Neural crest cell (in vitro differentiated cells): ENCODE measurements around the gene GIPC3. TPM values are rescaled to one million over a fixed set of nuclear protein-coding genes. Genes with fewer than 3 reads are reported as not detected.

Experiments
- DNase-seq: peaks from one replicate; pipeline ENCODE4 v3.0.0; 2021; ENCODE audit warnings: low read depth, mixed read lengths, low spot score
- H3K27ac Mint-ChIP-seq: one replicate; pipeline ENCODE4 v1.8.0; 2021; ENCODE audit warnings: mild to moderate bottlenecking, mixed read lengths; ENCODE audit not compliant: unreplicated experiment
- H3K27me3 Mint-ChIP-seq: 2 replicates; pipeline ENCODE4 v1.8.0; 2021; ENCODE audit warnings: low read depth, mild to moderate bottlenecking, mixed read lengths
- H3K36me3 Mint-ChIP-seq: 2 replicates; pipeline ENCODE4 v1.8.0; 2021; ENCODE audit warnings: low read depth, mild to moderate bottlenecking, mixed read lengths
- H3K4me1 Mint-ChIP-seq: 2 replicates; pipeline ENCODE4 v1.8.0; 2021; ENCODE audit warnings: mixed read lengths
- H3K4me3 Mint-ChIP-seq: one replicate; pipeline ENCODE4 v1.8.0; 2021; ENCODE audit warnings: mild to moderate bottlenecking, mixed read lengths
- H3K9me3 Mint-ChIP-seq: 2 replicates; pipeline ENCODE4 v1.8.0; 2021; ENCODE audit warnings: mixed read lengths
- CTCF ChIP-seq: fragments of 200-600 bp; sonication (generic); conservative IDR thresholded peaks from 2 replicates; pipeline ENCODE4 v1.5.0; 2021; ENCODE audit warnings: antibody characterized with exemption, mild to moderate bottlenecking
- total RNA-seq: library from RNA; stranded (reverse); gene quantifications from 2 replicates; pipeline ENCODE4 v1.2.1, GENCODE V29; 2021

Gene GIPC3
- total RNA-seq, 1 donor from 2014 or later: 0.19 TPM

DNA sequence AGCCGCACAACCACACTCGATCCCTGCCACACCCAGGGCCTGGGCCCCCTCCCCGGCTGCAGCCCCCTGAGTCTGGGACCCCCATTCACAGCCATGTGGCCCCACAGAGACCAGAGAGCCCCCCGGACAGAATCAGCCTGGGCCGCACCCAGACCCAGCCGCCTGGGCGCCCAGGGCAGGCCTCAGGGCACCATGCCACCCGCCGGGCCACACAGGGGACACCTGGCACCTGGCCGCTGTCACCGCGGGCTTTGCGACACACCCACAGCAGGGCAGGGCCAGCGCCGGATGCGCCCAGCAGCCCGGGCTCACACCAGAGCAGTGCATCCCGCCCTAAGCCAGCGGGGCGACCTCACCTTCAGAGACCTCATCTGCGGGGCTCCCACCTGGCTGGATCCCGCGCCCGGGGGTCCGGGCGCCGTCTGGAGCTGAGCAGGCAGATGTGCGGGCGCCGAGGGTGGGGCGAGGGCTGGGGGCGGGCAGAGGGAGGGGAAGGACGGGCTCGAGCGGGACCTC lies 21.0 kb downstream of the GIPC3 start:
- Mint-ChIP-seq H3K27ac (no peak overlapping the region), H3K4me3 (no peak overlapping the region), H3K9me3 (no peaks in the 10 kb centered on the region), H3K4me1 (peaks cover 8% of the 10 kb centered on the region), H3K27me3 (peaks cover 15% of the 10 kb centered on the region), H3K36me3 (no peaks in the 10 kb centered on the region)
- no peak for DNase-seq
- no peak for TF ChIP-seq CTCF

DNA sequence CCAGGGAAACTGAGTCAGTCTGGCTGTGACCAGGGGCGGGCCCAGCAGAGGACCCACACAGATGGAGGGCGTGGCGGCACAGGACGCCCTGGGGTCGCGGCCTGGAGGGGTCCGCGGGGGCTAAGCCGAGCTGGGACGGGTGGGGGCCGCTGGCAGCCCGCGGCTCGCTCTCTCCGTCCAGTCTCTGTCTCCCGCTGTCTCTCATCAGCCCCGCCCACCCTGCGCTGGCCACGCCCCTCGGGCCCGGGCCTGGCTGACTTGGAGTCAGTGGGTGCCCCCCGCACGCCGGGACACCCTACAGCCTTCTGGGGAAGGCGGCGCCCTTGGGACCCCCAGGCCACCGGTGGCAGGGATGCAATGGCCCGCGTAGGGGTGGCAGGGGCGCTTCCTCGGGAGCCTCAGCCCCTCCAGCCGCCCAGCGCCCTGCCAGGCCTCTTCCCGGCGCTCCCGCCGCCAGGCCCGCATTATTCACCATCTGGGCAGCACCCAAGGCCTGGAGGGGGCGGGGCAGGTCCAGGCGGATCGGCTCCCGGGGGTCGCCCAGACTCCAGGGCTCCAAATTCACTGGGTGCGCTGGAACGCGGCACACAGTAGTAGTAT lies 21.5 kb downstream of the GIPC3 start, which contains the start of gene TBXA2R:
Gene TBXA2R, minus strand, starts transcription at position 186 of the 600 bp plus-strand sequence. CDS start 6,241 bp downstream, outside the sequence.
- no peak for DNase-seq
- no peak within 1 kb of the TSS for H3K27ac Mint-ChIP-seq
- H3K9me3 Mint-ChIP-seq: no peaks in the 10 kb centered on the region
- peaks cover 15% of the 10 kb centered on the region for H3K27me3 Mint-ChIP-seq
- H3K4me1 Mint-ChIP-seq: peaks cover 8% of the 10 kb centered on the region
- no peak within 1 kb of the TSS for H3K4me3 Mint-ChIP-seq
- no peaks in the 10 kb centered on the region for H3K36me3 Mint-ChIP-seq
- no peak for TF ChIP-seq CTCF

DNA sequence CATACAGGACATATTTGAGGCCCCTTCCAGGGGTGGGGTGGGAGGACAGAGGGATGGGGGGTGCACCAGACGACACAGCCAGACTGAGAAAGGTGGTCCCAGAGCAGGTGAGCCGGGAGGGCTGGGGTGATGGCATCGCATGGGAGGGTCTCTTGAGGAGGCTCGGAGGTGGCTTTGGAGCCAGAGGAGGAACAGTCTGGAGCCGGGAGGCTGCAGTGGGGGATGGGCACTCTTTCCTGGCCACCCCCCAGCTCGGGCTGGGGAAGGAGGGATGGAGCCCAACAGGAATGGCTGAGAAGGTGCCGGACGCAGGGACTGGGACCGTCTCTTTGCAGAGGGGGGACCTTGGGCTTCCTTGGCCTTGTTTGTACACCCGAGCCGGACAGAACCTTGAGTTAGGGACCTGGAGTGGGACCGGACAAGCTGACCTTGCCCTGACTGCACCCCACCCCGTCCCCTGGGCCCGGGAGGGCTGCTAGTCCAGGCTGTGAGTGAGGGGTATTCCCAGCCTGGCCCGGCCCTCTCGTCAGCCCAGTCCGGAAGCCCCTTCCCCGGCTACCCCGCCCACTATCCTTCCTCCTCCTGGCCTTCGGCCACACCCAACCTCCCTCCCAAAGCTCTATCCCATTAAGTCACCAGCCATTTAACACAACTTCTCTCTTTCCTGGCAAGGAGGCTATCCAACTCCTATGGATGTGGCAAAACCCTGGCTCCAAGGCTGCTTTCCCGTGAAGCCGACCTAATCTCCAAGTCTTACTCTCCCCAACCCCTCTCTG lies 22.2 kb downstream of the GIPC3 start:
- H3K4me1 Mint-ChIP-seq: peaks cover 8% of the 10 kb centered on the region
- TF ChIP-seq CTCF: no peak
- H3K36me3 Mint-ChIP-seq: no peaks in the 10 kb centered on the region
- no peak overlapping the region for H3K27ac Mint-ChIP-seq
- H3K27me3 Mint-ChIP-seq: peaks cover 15% of the 10 kb centered on the region
- no peak for DNase-seq
- peak overlapping the region; percentile 35 for H3K4me3 Mint-ChIP-seq
- H3K9me3 Mint-ChIP-seq: no peaks in the 10 kb centered on the region

DNA sequence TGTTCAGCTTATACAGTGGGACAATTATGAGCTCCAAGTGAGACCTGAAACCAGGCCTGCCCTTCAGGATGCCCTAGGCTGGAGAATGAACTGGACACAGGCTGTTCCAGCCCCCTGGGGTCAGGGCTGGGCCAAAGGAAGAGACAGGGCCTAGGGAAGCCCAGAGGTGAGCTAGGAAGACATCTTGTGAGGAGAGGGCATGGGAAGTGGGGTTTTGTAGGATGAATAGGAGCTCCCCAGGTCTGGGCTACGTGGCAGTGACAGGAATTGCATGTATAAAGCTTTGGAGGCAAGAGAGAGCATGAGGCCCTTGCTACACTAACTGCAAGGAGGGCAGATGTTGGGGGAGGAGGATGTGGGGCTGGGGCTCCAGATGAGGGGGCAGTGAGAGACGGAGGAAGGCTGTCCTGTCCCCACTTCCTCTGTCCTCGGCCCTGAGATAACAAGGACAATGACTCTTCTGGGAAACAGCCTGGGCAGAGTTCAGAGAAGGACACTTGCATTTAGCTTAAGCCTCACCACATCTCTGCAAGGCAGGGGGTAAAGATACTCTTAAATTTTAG lies 22.9 kb downstream of the GIPC3 start:
- peak overlapping the region; percentile 75 for H3K27ac Mint-ChIP-seq
- H3K4me3 Mint-ChIP-seq: peak overlapping the region; percentile 35
- no peak for DNase-seq
- peaks cover 8% of the 10 kb centered on the region for H3K4me1 Mint-ChIP-seq
- H3K36me3 Mint-ChIP-seq: no peaks in the 10 kb centered on the region
- no peak for TF ChIP-seq CTCF
- no peaks in the 10 kb centered on the region for H3K9me3 Mint-ChIP-seq
- peaks cover 15% of the 10 kb centered on the region for H3K27me3 Mint-ChIP-seq

GRCh38 chr19:3608750-3609322 lies 23.6 kb downstream of the GIPC3 start:
- Mint-ChIP-seq H3K9me3 (no peaks in the 10 kb centered on the region), H3K36me3 (no peaks in the 10 kb centered on the region), H3K4me3 (no peak overlapping the region), H3K4me1 (peaks cover 8% of the 10 kb centered on the region), H3K27ac (no peak overlapping the region), H3K27me3 (peaks cover 15% of the 10 kb centered on the region)
- TF ChIP-seq CTCF: no peak
- DNase-seq: no peak
